Prostate gland (tissue), 2 donors: ENCODE results near the gene PBX3. TPM values are rescaled to one million over a fixed set of nuclear protein-coding genes. Genes with fewer than 3 reads are reported as not detected.

ENCODE experiments used
- DNase-seq: peaks from one replicate; pipeline ENCODE4 v3.0.0-alpha.2; 2019; ENCODE audit warnings: low spot score
- H3K27ac ChIP-seq, 2 donors: fragments of 200-600 bp; sonication (generic); 2 replicates each; pipeline ENCODE4 v1.5.1; 2017 to 2019
- H3K27me3 ChIP-seq: fragments of 200-600 bp; sonication (generic); replicated peaks from 2 replicates; pipeline ENCODE4 v1.5.1; 2019; ENCODE audit not compliant: insufficient read depth
- H3K36me3 ChIP-seq, 2 donors: fragments of 200-600 bp; sonication (generic); 1 replicate in 1 of 2; 2 replicates in 1 of 2; pipeline versions ENCODE4 v1.5.1 to v1.8.1; 2017 to 2019
- H3K4me1 ChIP-seq: fragments of 200-600 bp; sonication (generic); replicated peaks from 2 replicates; pipeline ENCODE4 v1.5.1; 2019
- H3K4me3 ChIP-seq, 2 donors: fragments of 200-600 bp; sonication (generic); 2 replicates each; pipeline ENCODE4 v1.5.1; 2017 to 2019
- H3K9me3 ChIP-seq: fragments of 200-600 bp; sonication (generic); 2 replicates; pipeline ENCODE4 v1.5.1; 2017
- CTCF ChIP-seq, 4 experiments: fragments of 200-600 bp in 2 of 4; fragments of 450-650 bp in 2 of 4; sonication (generic) in 2 of 4; IDR thresholded peaks; 1 replicate in 3 of 4; 2 replicates in 1 of 4; pipeline ENCODE4 v1.5.1; 2016 to 2019; ENCODE audit warnings: antibody characterized with exemption in 4 of 4, mild to moderate bottlenecking in 2 of 4, moderate library complexity in 2 of 4
- POLR2A ChIP-seq: fragments of 450-650 bp; IDR thresholded peaks from one replicate; pipeline ENCODE4 v1.6.1; 2016; ENCODE audit warnings: antibody characterized with exemption, mild to moderate bottlenecking
- POLR2AphosphoS5 ChIP-seq: sonication (generic); formaldehyde crosslinking; IDR thresholded peaks from one replicate; pipeline ENCODE4 v1.6.1; 2017; ENCODE audit warnings: antibody characterized with exemption
- WGBS: methylation state at CpG from one replicate; pipeline ENCODE4 v1.1.5; 2018; 5-methylcytosine and 5-hydroxymethylcytosine counted together
- intact Hi-C: fragments of 100-400 bp; cut with DNase I; formaldehyde crosslinking; loops from one replicate; pipeline ENCODE4 v1.14.2; 2022
- total RNA-seq, 2 donors: library from RNA; depleted of rRNA; stranded (reverse); fragments of >200 nt; gene quantifications; one replicate each; pipeline ENCODE4 v1.1.0, GENCODE V29; 2016

PBX3 gene
- total RNA-seq, 2 donors from 2014 or later, result 48.5 to 77.6 TPM

DNA sequence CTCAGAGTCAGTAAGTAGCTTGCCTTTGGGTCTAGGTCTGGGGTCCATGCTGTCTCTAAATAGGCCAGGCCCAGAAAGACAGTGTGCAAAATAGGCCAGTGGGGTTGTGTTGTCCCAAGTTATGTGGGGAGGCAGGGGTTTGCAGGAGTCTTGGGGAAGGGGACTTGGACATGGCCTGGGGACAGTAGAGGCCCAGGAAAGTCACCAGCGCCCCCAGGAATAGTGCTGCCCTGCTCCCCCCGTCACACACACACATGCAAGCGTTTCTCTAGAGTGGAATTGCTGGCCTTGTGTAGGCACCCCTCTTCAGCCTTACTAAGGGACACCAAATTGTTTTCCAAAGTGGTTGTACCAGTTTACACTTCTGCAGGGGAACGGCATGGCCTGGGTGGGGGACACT is 227.5 kb downstream of the PBX3 start:
- no peaks in the 10 kb centered on the region for H3K27me3 ChIP-seq
- intact Hi-C loops, result no loop called here
- no peak overlapping the region for H3K27ac ChIP-seq
- 93% methylated on average over 4 of the region's 4 CpGs for WGBS
- H3K36me3 ChIP-seq, result no peaks in the 10 kb centered on the region
- no peak overlapping the region for H3K4me3 ChIP-seq
- no peak for DNase-seq
- H3K4me1 ChIP-seq, result no peaks in the 10 kb centered on the region
- TF ChIP-seq CTCF (IDR thresholded peaks at IDR 0.05) (no peak), POLR2AphosphoS5 (no peak), POLR2A (no peak)
- no peaks in the 10 kb centered on the region for H3K9me3 ChIP-seq

- intact Hi-C loops, result no loop called here
- no peaks in the 10 kb centered on the region for H3K9me3 ChIP-seq
- DNase-seq, result no peak
- H3K4me1 ChIP-seq, result no peaks in the 10 kb centered on the region
- no peak overlapping the region for H3K4me3 ChIP-seq
- H3K27me3 ChIP-seq, result no peaks in the 10 kb centered on the region
- H3K36me3 ChIP-seq, result no peaks in the 10 kb centered on the region
- TF ChIP-seq POLR2A, result no peak
- no peak for TF ChIP-seq POLR2AphosphoS5
- no peak for TF ChIP-seq CTCF (IDR thresholded peaks at IDR 0.05)
- H3K27ac ChIP-seq, result no peak overlapping the region
These were observed 230.1 kb downstream of the PBX3 start for GRCh38 chr9:125977223-125977622.

GRCh38 chr9:125979383-125979782 is 232.2 kb downstream of the PBX3 start:
- intact Hi-C loops, result no loop called here
- Histone ChIP-seq H3K4me3 (no peak overlapping the region), H3K27me3 (no peaks in the 10 kb centered on the region), H3K36me3 (no peaks in the 10 kb centered on the region), H3K4me1 (no peaks in the 10 kb centered on the region), H3K9me3 (no peaks in the 10 kb centered on the region), H3K27ac (no peak overlapping the region)
- no peak for DNase-seq
- 91% methylated on average over 1 of the region's 1 CpG for WGBS
- TF ChIP-seq CTCF (IDR thresholded peaks at IDR 0.05) (no peak), POLR2AphosphoS5 (no peak), POLR2A (no peak)

GRCh38 chr9:125982798-125983406 is 235.7 kb downstream of the PBX3 start:
- Histone ChIP-seq H3K36me3 (no peaks in the 10 kb centered on the region), H3K9me3 (no peaks in the 10 kb centered on the region), H3K27me3 (no peaks in the 10 kb centered on the region), H3K4me3 (no peak overlapping the region), H3K4me1 (no peaks in the 10 kb centered on the region), H3K27ac (no peak overlapping the region)
- TF ChIP-seq POLR2A, result no peak
- no peak for TF ChIP-seq CTCF (IDR thresholded peaks at IDR 0.05)
- TF ChIP-seq POLR2AphosphoS5, result no peak
- DNase-seq, result no peak
- intact Hi-C loops, result no loop called here
- WGBS, result 85% methylated on average over 6 of the region's 8 CpGs

DNA sequence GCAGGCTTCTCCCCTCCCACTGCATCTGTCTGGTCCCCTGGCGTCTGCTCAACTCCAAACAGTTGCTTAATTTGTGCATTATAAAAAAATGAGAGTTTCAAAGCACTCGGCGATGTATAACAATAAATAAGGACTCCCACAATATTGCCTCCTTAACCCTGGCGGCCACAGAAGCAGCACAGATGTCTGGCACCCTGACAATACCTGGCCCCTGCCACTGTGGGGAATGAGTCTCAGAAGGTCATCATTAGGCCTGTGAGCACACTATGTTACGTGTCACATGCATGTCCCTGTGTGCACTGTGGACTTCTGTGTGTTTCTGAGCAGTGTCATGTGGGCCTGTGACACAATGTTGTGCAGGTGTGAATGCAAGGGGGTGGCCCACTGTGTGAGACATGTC is 236.5 kb downstream of the PBX3 start:
- no peak for DNase-seq
- H3K27me3 ChIP-seq, result no peaks in the 10 kb centered on the region
- WGBS, result 85% methylated on average over 5 of the region's 5 CpGs
- no peaks in the 10 kb centered on the region for H3K9me3 ChIP-seq
- intact Hi-C loops, result no loop called here
- TF ChIP-seq POLR2AphosphoS5 (no peak), POLR2A (no peak), CTCF (IDR thresholded peaks at IDR 0.05) (no peak)
- no peaks in the 10 kb centered on the region for H3K4me1 ChIP-seq
- no peak overlapping the region for H3K4me3 ChIP-seq
- no peaks in the 10 kb centered on the region for H3K36me3 ChIP-seq
- H3K27ac ChIP-seq, result no peak overlapping the region
